ENCODE results near the gene SPEG.
"Not testable (repeated sequence)": the region's sequence is repeated elsewhere in the genome, so short reads cannot be mapped to it uniquely, and the experiment has no call there.

SPEG gene

DNA sequence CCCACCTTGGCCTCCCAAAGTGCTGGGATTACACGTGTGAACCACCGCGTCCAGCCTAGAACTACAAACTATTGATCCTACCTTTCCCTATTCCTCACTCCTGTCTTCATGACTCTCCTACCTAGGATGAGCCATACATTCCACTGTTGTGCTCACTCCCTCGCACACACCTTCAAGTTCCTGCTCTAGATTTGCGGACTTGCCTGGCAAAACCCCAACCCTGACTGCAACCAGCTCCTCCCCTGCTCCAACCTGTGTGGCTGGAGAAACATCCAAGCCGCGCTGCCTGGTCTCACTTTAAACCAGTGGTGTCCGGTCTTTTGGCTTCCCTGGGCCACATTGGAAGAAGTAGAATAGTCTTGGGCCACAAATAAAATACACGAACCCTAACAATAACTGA lies 41.9 kb upstream of the SPEG start:
- Histone ChIP-seq H3K27ac (no peak overlapping the region), H3K36me3 (ENCODE audit: insufficient read depth, low read length) (no peaks in the 10 kb centered on the region), H3K9ac (ENCODE audit: insufficient read length) (no peak overlapping the region), H3K4me3 (no peak overlapping the region), H3K9me3 (ENCODE audit: low read depth, low read length) (no peaks in the 10 kb centered on the region)
- TF ChIP-seq POLR2AphosphoS5 (IDR thresholded peaks at IDR 0.05; ENCODE audit: borderline replicate concordance, low read depth, low read length) (no peak), EZH2 (IDR thresholded peaks at IDR 0.05) (no peak), FOXP2 (optimal IDR thresholded peaks at IDR 0.05; ENCODE audit: control extremely low read depth, extremely low read length, insufficient read depth) (no peak)
- no peak for DNase-seq (ENCODE audit: low read depth, low spot score)

DNA sequence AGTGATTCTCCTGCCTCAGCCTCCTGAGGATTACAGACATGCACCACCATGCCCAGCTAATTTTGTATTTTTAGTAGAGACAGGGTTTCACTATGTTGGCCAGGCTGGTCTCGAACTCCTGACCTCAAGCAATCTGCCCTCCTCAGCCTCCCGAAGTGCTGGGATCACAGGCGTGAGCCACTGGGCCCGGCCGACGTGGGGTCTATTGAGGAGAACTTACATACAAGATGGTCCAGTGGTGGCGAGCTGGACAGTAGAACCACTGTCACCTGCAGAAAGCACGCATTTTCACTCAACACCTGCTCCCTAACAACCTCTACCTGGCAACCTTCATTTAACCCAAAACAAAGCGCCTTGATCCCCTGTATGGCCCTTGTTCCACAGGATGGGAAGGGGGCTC lies 39.6 kb upstream of the SPEG start:
- H3K27ac ChIP-seq; DNase-seq (ENCODE audit: low read depth, low spot score); H3K9me3 ChIP-seq (ENCODE audit: low read depth, low read length); H3K9ac ChIP-seq (ENCODE audit: insufficient read length); H3K4me3 ChIP-seq; H3K36me3 ChIP-seq (ENCODE audit: insufficient read depth, low read length): not testable (repeated sequence)

DNA sequence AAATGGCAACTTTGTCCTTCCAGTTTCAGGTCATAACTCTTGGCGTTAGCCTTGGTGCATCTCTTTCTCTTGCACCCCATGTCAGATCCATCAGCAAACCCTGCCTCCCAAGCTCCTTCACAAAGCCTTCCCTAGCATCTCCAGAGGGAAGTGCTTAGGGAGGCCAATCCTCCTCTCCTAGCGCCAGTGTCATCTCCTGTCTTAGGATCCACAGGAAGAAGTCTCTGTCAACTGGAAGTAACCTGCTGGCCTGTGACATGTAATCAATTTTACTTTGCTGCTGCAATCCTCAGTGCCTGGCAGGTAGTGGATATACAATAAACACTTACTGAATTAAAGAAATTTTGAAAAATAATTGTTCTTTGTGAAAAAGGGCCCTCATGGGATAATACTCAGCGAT lies 39.0 kb upstream of the SPEG start:
- Histone ChIP-seq H3K9ac (ENCODE audit: insufficient read length) (no peak overlapping the region), H3K36me3 (ENCODE audit: insufficient read depth, low read length) (no peaks in the 10 kb centered on the region), H3K9me3 (ENCODE audit: low read depth, low read length) (no peaks in the 10 kb centered on the region), H3K27ac (no peak overlapping the region), H3K4me3 (no peak overlapping the region)
- DNase-seq (ENCODE audit: low read depth, low spot score) = no peak
- TF ChIP-seq EZH2 (IDR thresholded peaks at IDR 0.05) = no peak
- TF ChIP-seq POLR2AphosphoS5 (IDR thresholded peaks at IDR 0.05; ENCODE audit: borderline replicate concordance, low read depth, low read length) = no peak

DNA sequence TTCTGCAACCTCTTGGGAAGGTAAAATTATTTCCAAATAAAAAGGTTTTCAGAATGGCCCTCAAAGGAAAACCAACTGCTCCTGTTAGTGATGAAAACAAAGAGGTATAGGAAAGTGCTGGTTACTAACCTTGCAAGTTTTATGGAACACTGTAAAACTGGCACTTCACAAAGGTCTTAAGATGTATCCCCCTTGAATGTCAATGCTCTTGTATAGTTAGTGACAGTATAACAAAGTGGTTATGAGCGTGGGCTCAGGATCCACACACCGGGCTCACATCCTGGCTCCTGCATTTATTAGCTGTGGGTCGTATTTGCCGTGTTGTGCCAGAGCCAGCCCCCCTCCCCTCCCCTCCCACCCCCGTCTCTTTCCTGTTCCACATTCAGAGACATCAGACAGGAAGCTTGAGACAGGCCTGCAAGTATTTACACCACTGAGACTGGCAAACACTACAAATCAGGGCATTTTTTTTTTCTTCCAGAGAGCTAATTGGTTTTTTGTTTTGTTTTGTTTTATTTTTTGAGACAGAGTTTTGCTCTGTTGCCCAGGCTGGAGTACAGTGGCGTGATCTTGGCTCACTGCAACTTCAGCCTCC lies 37.7 kb upstream of the SPEG start:
- Histone ChIP-seq H3K9ac (ENCODE audit: insufficient read length) (no peak overlapping the region), H3K27ac (no peak overlapping the region), H3K36me3 (ENCODE audit: insufficient read depth, low read length) (no peaks in the 10 kb centered on the region), H3K4me3 (no peak overlapping the region), H3K9me3 (ENCODE audit: low read depth, low read length) (no peaks in the 10 kb centered on the region)
- no peak for TF ChIP-seq EZH2 (IDR thresholded peaks at IDR 0.05)
- no peak for TF ChIP-seq FOXP2 (optimal IDR thresholded peaks at IDR 0.05; ENCODE audit: control extremely low read depth, extremely low read length, insufficient read depth)
- TF ChIP-seq POLR2AphosphoS5 (IDR thresholded peaks at IDR 0.05; ENCODE audit: borderline replicate concordance, low read depth, low read length) = no peak
- DNase-seq (ENCODE audit: low read depth, low spot score) = no peak

DNA sequence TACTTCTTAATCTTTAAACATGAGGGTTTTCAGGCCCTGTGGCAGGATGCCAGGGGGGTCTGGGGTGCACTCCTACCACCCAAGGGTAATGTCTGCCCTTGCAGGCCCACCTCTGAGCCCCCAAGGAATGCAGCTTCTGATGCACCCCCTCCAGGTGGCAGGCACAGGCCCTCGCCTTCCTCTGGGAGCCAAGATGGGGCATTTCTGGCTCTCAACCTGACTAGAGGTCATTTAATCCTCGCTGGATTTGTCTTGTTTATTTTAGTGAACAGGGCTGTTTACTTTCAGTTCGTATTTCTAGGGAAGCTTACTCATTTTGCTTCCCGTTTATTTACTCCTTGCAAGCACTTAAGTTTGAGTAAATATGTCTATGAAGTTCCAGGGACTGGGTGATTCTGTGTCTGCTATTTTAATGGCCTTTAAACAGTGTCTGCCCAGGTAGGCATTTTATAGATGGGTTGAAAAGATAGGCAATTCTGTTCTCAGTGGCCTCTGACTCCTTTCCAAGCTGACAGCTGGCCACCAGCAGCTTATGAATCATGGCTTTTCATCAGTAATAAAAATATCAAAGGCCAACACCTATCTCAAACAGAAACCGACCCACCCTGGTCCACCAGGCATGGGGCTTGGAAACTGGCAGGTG lies 35.8 kb upstream of the SPEG start:
- Histone ChIP-seq H3K4me3 (no peak overlapping the region), H3K27ac (no peak overlapping the region), H3K36me3 (ENCODE audit: insufficient read depth, low read length) (no peaks in the 10 kb centered on the region), H3K9me3 (ENCODE audit: low read depth, low read length) (no peaks in the 10 kb centered on the region), H3K9ac (ENCODE audit: insufficient read length) (no peak overlapping the region)
- DNase-seq (ENCODE audit: low read depth, low spot score) = no peak
- no peak for TF ChIP-seq POLR2AphosphoS5 (IDR thresholded peaks at IDR 0.05; ENCODE audit: borderline replicate concordance, low read depth, low read length)

DNA sequence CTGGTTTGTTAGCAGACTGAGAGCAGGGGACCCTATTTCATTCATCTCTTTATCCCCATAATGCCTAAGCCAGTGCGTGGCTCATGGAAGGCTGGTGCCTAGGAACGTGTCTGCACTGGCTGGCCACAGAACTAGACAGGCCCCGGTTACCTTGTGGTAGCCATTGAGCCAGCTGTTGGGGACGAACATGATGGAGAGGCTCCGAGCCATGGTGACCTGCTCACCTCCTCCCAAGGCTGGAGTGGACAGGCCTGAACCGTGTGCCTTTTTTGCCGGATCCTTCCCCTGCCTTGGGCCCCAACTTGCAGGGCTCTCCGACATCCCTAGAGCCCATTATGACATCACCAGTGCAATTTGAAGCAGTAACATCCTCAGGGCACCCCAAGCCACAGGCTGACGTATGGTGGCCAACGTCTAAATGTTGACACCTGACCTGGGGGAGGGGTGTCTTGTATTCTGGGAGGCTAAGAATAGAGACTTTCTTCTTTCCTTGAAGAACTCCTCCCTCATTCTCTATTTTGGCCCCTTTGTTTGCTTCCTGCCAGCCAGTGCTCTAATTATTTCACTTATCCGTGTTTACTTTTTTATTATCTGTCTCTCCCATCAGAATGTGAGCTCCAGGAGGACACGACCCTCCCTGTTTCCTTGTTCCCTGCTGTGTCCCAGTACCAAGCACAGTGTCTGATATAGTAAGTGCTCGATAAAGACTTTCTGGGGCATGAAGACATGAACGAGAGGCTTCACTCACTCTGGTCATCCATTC lies 34.7 kb upstream of the SPEG start:
- Histone ChIP-seq H3K27ac (no peak overlapping the region), H3K4me3 (peak overlapping the region; percentile 70), H3K9me3 (ENCODE audit: low read depth, low read length) (no peaks in the 10 kb centered on the region), H3K36me3 (ENCODE audit: insufficient read depth, low read length) (no peaks in the 10 kb centered on the region), H3K9ac (ENCODE audit: insufficient read length) (no peak overlapping the region)
- DNase-seq (ENCODE audit: low read depth, low spot score) = no peak
- TF ChIP-seq EZH2 (IDR thresholded peaks at IDR 0.05) (no peak), POLR2AphosphoS5 (IDR thresholded peaks at IDR 0.05; ENCODE audit: borderline replicate concordance, low read depth, low read length) (no peak), FOXP2 (optimal IDR thresholded peaks at IDR 0.05; ENCODE audit: control extremely low read depth, extremely low read length, insufficient read depth) (no peak)

DNA sequence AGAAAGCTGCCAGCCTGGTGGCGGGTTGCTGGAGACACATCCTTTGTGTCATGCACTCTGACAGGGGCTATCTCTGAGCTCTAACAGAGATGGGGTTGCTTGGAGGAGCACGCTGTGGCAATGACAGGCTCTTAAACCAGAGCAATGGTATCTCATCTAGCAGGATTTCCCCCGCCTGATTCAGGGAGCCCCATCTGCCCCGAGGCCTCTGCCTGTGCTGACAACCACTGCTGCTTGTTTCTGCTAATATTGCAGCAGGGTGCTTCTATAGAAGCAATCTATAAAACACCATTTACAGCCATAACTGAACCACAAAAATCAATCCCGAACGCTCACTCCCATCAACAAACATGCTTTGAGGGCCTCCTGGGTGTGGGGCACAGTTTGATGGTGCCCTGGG lies 34.1 kb upstream of the SPEG start:
- peak; percentile 68 for DNase-seq (ENCODE audit: low read depth, low spot score)
- no peaks in the 10 kb centered on the region for H3K9me3 ChIP-seq (ENCODE audit: low read depth, low read length)
- H3K9ac ChIP-seq (ENCODE audit: insufficient read length) = no peak overlapping the region
- TF ChIP-seq FOXP2 (optimal IDR thresholded peaks at IDR 0.05; ENCODE audit: control extremely low read depth, extremely low read length, insufficient read depth) = peak; percentile 97
- no peak; the same call in 1 of the 2 replicates for TF ChIP-seq POLR2AphosphoS5 (IDR thresholded peaks at IDR 0.05; ENCODE audit: borderline replicate concordance, low read depth, low read length)
- no peak for TF ChIP-seq EZH2 (IDR thresholded peaks at IDR 0.05)
- H3K27ac ChIP-seq = peak overlapping the region; percentile 61
- peak overlapping the region; percentile 70 for H3K4me3 ChIP-seq
- no peaks in the 10 kb centered on the region for H3K36me3 ChIP-seq (ENCODE audit: insufficient read depth, low read length)

DNA sequence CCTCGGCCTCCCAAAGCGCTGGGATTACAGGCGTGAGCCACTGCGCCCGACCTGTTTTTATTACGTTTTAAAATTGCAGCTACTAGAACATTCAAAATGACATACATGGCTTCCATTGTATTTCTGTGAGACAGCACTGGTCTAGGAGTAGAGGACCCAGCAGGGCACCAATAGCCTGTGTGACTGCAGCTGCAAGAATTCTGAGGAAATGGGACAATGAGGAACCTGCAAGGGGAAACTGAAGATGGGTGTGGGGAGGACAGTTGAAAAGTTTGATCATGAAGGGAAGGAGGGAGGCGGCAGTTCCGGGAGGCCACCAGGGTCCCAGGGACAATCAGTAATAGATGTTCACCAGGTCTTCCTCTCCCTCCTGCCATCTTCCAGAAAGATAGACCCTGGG lies 33.0 kb upstream of the SPEG start:
- Histone ChIP-seq H3K27ac (no peak overlapping the region), H3K36me3 (ENCODE audit: insufficient read depth, low read length) (no peaks in the 10 kb centered on the region), H3K4me3 (no peak overlapping the region), H3K9ac (ENCODE audit: insufficient read length) (no peak overlapping the region), H3K9me3 (ENCODE audit: low read depth, low read length) (no peaks in the 10 kb centered on the region)
- TF ChIP-seq EZH2 (IDR thresholded peaks at IDR 0.05) = no peak
- no peak for TF ChIP-seq POLR2AphosphoS5 (IDR thresholded peaks at IDR 0.05; ENCODE audit: borderline replicate concordance, low read depth, low read length)
- no peak for TF ChIP-seq FOXP2 (optimal IDR thresholded peaks at IDR 0.05; ENCODE audit: control extremely low read depth, extremely low read length, insufficient read depth)
- DNase-seq (ENCODE audit: low read depth, low spot score) = no peak

Measured in SK-N-MC (cell line).